HG02763 (cell line): ENCODE data around the gene CHMP1A.
"Not testable (repeated sequence)": the region's sequence is repeated elsewhere in the genome, so short reads cannot be mapped to it uniquely, and the experiment has no call there.

ENCODE experiments used
- ATAC-seq: cut with Tn5 transposase; IDR thresholded peaks from one replicate; pipeline ENCODE4 v1.9.1; 2021; ENCODE audit warnings: mild to moderate bottlenecking, moderate library complexity; ENCODE audit not compliant: unreplicated experiment

The CHMP1A gene

DNA sequence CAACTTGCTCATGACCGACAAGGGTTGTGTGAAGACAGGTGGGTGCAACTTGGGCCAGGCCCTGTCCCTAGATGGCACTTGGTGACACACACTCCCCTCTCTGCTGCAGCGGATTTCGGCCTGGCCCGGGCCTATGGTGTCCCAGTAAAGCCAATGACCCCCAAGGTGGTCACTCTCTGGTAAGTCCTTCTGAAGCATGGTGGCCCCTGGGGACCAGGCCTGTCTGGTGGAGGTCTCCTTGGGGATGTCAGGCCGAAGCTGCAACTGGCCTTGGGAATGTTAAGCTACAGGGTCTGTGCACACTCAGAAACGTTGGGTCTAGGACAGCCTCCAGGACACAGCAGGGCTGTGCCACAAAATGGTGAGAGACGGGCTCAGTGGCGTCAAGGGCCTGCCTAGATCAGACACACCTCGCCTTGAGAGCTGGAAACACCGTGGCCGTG is 35.8 kb upstream of the CHMP1A start:
- ATAC-seq = no peak

DNA sequence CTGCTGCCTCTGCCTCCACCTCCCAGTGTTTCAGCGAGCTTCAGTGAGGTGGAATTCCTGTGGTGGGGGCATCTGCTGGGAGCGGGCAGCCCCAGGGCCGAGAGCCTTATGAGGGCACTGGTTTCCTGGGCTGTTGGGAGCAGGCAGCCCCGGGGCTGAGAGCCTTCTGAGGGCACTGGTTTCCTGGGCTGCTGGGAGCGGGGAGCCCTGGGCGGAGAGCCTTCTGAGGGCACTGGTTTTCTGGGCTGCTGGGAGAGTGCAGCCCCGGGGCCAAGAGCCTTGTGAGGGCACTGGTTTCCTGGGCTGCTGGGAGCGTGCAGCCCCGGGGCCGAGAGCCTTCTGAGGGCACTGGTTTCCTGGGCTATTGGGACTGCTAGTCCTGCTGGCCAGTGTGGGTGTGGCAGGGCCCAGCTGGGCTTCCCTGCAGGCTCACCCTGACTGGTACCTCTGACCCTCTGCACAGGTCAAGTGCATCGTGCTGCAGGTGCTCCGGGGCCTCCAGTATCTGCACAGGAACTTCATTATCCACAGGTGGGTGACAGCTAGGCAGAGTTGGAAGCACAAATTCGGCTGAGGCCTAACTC is 34.6 kb upstream of the CHMP1A start:
- ATAC-seq = no peak

DNA sequence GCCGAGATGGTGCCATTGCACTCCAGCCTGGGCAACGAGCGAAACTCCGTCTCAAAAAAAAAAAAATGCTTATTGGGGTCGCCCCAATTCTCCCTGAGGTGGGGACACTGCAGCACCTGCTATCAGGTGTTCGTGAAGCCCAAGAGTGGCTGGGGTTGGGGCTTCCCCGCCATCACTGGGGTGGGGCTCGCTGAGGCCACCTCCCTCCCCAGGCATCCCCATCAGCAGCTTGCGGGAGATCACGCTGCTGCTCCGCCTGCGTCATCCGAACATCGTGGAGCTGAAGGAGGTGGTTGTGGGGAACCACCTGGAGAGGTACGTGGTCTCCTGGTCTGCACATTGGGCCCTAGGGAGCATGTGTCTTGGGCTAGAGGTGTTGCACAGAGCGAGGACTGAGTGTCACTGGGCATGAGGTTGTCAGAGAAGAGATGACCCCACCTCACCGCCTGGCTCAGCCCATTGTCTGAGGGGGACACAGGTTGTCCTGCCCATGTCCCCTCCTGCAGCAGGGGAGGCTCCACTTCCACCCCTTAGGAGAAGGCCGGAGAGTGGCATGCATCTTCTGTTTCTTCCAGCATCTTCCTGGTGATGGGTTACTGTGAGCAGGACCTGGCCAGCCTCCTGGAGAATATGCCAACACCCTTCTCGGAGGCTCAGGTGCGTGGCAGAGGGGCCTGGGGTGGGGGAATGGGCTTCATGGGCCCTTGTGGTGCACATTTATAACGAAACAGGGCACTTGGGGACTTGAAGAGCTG is 33.9 kb upstream of the CHMP1A start:
- ATAC-seq = no peak

DNA sequence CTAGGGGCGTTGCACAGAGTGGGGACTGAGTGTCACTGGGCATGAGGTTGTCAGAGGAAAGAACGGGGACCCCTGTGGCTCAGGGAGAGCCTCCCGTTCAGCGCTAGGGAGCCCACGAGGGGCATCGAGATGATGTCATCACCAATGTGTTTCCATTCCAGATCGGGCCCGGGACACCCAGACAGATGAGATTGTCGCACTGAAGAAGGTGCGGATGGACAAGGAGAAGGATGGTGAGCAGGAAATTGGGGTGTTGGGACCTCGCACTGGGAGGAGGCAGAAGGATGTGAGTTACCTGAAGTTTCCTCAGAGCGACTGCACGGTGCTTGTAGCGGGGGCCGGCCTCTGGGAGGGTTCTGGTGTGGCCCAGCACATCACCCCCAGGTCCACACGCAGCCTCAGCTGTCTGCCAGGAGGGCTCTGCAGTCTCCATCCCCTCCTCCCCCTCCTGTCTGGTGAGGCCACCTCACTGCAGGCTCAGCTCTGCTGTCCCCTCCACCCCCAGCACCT is 32.9 kb upstream of the CHMP1A start:
- ATAC-seq = no peak

DNA sequence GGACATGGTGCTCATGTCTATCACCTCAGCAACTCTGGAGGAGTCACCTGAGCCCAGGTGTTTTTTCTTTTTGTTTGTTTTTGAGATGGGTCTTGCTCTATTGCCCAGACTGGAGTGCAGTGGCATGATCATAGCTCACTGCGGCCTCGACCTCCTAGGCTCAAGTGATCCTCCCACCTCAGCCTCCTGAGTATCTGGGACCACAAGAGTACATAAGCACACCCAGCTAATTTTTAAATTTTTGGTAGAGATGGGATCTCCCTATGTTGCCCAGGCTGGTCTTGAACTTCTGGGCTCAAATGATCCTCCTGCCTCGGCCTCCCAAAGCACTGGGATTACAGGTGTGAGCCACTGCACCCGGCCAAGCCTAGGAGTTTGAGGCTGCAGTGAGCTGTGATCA is 32.1 kb upstream of the CHMP1A start:
- not testable (repeated sequence) for ATAC-seq

DNA sequence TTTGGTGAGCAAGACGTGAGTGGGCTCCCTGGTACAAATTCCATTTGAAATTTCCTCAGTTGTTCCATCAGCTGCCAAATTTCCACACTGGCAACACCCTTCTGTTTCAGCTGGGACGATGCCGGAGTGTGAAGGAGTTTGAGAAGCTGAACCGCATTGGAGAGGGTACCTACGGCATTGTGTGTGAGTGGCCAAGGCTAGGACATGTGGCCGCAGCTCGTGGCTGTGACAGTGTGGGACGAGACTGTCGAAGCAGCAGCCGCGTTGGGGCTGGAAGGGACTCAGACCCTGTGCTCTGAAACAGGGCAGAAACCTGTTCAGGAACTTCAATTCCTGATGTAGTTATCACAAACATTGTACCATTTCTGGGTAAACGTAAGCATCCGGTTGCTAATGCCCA is 31.6 kb upstream of the CHMP1A start:
- no peak for ATAC-seq

DNA sequence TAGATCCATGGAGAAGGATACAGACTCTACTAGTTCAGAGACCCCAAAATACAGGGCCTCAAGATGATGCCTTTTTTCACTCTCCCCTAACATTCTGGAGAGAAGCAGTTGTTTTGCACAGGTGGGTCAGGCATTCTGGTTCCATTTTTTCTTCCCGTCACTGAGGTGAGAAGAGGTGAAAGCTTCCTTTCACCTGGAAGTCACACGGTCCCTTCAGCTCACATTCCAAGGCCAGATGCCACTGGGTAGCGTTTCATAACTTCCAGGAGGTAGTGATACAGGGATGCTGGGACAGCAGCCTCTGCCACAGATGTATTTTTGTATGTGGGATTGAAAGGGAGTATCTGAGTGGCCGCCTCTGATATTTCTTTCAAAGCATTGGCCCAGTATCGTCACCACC is 30.9 kb upstream of the CHMP1A start:
- no peak for ATAC-seq

DNA sequence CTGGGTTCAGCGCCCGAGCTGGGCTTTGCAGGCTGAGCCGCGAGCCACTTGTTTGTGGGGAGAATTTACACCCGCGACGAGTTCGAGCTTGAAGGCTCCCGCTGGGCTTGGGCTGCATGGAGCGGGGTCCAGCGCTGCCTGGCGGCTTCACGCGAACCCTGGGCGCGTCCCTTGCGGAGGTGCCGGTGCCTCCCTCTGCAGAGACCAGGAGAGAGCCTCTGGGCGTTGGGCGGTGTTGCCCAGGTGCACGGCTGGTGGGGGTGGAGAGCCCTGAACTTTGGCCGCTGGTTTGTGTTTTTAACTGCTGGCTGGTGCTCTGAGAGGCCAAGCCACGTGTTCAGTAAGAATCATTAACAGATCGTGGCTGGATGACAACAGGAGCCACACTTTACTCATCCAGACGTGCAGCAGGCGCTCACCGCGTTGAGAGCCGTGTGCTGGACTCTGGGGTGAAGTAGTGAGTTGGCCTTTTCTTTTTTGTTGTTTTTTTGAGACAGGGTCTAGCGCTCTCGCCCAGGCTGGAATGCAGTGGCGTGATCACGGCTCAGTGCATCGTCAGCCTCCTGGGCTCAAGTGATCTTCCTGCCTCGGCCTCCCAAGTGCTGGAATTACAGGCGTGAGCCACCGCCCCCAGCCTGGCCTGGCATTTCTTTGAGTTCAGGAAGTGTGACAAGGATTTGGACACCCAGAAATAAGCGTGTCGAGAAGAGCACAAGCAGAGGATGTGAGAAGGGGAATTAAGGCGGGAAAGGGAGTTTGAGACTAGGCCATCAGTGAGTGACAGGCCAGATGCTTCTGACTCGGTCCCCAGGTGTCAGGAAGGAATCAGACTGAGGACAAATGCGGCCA is 29.8 kb upstream of the CHMP1A start:
- ATAC-seq = peak; percentile 48

DNA sequence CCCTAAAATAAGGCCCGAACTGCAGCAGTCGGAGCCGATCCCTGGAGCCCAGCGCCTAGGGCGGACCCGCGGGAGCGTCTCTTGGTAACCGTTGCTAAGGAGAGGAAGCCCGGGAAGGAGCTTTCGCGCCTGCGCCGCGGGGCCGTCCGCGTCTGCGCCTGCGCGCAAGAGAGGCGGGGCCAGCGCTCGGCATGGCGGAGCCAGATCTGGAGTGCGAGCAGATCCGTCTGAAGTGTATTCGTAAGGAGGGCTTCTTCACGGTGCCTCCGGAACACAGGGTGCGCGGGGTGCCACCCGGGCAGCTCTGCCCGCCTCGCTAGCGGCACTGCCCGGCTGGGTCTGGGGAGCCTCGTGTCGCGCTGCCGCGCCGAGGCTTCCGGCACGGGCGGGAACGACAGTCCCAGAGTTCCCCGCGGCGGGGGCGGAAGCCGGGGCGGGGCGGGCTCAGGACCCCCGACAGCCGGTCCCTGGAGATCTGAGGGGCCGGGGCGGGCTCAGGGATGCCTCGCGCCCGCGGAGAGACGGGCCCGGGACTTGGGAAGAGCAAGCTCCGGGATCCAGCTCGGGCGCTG is 29.1 kb upstream of the CHMP1A start, which contains the start of gene CDK10:
Gene CDK10, plus strand, starts transcription at position 170 of the 572 bp plus-strand sequence. Its CDS starts 22 bp downstream, at position 192.
- ATAC-seq = peak; percentile 80

DNA sequence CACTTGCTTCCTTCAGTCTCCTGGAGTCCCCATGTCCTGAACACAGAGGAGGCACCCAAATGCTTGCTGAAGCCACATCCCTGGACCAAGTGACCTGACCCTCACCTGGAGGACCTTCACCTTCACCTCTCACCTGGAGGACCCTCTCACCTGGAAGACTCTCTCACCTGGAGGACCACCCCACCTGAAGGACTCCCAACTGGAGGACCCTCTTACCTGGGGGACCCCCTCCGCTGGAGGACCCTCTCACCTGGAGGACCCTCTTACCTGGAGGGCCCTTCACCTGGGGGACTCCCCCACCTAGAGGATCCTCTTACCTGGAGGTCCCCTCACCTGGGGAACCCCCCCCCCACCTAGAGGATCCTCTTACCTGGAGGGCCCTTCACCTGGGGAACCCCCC is 28.4 kb upstream of the CHMP1A start:
- no peak for ATAC-seq

DNA sequence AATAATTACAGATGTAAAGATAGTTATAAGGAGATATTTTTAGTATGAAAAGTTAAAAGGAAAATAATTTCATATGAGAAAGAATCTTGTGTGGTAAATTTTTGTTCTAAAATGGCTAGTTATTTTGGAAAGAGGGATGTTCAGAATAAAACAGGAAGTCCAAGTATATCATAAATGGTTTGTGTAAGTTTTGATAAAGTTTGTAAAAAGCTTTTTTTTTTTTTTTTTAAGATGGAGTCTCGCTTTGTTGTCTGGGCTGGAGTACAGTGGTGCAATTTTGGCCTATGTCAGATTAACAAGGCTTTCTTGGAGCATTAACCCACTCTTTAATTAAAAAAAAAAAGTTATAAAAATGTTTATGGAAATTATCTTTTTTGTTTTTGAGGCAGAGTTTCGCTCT is 20.8 kb upstream of the CHMP1A start:
- no peak for ATAC-seq

DNA sequence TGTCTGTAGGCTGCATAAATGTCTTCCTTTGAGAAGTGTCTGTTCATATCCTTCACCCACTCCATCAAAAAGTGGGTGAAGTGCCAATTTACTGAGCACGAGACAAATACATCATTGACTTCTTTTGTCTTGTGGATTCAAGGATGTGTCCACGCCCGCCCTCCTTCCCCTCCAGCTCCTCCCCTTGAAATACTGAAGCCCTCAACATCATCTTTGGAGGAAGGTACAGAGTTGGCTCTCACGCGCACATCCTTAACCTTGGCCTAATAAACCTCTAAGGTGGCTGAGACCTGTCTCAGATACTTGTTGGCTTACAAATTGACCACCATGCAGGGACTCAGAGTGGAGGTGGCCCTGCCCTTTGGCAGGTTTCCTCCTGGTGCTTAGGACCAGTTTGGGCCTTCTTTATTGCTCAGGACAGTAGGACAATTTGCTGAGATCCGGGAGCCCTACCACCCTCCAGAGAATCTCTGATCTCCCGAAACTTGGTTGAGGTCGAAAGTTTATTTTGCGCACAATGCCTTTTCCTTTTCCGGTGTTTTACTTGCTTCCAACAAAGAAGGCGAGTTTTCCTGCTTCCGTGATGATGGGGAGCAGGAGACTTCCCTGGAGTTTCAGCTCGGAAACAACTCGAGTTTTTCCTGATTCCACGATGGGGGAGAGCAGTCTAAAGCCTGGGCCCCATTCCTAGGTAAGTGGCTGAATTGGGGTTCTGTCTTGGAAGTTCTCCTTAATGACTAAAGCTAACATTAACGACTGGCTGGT is 14.9 kb upstream of the CHMP1A start:
- no peak for ATAC-seq

DNA sequence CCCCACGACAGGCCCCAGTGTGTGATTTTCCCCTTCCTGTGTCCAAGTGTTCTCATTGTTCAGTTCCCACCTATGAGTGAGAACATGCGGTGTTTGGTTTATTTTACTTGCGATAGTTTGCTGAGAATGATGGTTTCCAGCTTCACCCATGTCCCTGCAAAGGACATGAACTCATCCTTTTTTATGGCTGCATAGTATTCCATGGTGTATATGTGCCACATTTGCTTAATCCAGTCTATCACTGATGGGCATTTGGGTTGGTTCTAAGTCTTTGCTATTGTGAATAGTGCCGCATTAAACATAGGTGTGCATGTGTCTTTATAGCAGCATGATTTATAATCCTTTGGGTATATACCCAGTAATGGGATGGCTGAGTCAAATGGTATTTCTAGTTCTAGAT is 14.1 kb upstream of the CHMP1A start:
- ATAC-seq = not testable (repeated sequence)

DNA sequence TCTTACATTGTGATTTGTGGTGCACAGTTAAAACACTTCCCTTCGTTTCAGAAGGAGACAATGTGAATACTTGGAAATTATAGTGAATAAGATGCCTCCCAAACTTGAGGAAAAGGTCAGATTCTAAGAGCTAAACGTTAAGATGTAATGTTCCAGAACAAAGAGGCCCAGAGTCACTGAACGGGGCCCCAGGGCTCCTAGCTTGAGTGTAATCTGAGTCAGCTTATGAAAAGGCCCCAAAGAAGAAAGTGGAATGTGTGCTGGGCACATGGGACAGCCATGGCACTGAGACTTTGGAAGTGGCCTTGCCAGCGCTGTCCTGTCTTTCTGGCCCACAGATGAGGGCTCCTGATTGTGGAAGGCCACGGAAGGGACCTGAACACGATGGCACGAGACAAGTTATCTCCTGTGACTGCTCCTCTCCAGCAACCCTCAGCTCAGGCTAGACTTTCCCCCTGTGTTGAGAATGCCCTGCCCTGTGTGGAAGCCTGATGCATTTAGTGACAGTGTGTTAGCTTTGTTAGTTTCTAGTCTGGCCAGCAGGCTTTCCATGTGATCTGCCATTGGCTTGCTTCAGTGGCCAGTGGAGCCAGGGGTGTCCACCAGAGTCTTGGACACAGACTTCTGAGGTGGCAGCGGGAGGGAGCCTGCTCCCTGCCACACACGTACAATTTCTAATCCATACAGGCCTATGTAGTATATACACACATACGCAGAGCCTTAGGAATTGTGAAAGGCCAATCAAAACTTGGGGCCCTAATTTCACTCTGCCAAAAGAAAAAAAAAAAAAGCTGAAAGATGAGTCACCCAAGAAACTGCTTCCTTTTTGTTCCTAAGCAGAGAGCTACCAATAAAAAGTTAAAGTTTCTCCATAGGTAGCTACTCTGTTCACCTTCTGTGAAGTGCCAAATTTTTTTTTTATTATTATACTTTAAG is 13.3 kb upstream of the CHMP1A start:
- ATAC-seq = no peak

DNA sequence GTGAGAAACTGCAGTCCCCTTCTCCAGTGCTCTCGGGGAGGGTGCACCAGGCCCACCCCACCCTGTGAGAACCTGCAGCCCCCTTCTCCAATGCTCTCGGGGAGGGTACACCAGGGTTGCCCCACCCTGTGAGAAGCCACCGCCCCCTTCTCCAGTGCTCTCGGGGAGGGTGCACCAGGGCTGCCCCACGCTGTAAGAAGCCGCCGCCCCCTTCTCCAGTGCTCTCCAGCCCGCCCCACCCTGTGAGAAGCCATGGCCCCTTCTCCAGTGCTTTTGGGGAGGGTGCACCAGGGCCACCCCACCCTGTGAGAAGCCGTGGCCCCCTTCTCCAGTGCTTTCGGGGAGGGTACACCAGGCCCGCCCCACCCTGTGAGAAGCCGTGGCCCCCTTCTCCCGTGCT is 12.2 kb upstream of the CHMP1A start:
- no peak for ATAC-seq

DNA sequence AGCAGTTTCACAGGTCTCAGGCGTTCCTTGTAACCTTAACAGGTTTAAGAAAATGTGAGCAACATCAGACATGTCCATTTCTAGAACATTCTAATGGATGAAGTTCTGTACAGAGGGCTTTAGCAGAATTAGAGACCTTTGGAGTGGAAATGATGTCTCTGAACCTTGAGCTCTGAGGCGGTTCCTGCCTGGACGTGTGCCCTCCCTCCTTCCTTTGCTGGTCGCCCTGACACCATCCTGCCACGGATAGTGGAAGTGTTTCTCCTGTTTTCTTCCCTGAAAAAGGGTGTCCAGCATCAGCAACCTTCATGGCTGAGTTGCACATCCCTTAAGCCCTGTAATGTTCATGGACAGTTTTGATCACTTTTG is 11.3 kb upstream of the CHMP1A start:
- ATAC-seq = no peak

DNA sequence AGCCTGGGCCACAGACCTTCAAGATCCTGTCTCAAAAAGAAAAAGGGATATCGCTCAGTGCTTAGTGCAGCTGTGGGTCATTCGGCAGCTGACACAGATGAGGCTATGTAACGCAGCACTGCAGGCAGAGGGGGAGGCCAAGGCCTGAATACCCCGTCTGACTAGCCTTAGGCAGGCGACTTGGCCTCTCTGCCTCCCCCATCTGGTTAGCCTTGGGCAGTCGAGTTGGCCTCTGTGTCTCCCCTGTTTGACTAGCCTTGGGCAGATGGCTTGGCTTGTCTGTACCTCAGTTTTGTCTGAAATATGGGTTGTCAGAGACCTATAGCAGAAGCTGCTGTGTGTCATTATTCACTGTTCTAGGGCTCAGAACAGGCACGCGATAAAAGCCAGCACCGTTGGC is 10.1 kb upstream of the CHMP1A start:
- ATAC-seq = no peak

DNA sequence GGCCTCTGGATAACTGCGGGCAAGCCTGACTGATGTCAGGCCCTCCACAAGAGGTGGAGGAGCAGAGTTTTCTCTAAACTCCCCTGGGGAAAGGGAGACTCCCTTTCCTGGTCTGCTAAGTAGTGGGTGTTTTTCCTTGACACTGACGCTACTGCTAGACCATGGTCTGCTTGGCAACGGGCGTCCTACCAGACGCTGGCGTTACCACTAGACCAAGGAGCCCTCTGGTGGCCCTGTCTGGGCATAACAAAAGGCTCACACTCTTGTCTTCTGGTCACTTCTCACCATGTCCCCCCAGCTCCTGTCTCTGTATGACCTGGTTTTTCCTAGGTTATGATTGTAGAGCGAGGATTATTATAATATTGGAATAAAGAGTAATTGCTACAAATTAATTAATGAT is 9.5 kb upstream of the CHMP1A start:
- not testable (repeated sequence) for ATAC-seq

DNA sequence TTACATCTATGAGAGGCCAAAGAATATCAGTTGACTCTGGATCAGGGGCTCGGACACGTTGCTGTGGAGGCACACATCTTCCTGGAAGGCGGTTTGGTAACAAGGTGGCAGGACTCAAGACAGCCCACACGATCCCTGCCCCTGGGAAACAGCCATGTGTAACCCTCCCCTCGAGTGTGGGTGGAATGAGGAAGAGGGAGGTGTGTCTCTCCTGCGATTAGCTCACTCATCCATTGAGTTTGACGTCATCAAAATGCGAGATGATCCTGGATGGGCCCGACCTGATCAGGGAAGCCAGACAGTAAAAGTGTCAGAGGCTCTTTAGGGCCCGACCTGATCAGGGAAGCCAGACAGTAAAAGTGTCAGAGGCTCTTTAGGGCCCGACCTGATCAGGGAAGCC is 6.7 kb upstream of the CHMP1A start:
- not testable (repeated sequence) for ATAC-seq
